SKM-1 (cell line): Measurements from ENCODE around the gene WWOX.

Source experiments
- DNase-seq: peaks from one replicate; lab custom pipeline; 2025; ENCODE audit not compliant: unreplicated experiment; lab: John Stamatoyannopoulos, UW

WWOX gene

GRCh38 chr16:78553268-78554039, 454.0 kb downstream of the WWOX start:
- DNase-seq: no peak

GRCh38 chr16:78556421-78556820, 457.0 kb downstream of the WWOX start:
- no peak for DNase-seq

GRCh38 chr16:78560997-78561396, 461.5 kb downstream of the WWOX start:
- DNase-seq: no peak

GRCh38 chr16:78562111-78562510, 462.7 kb downstream of the WWOX start:
- DNase-seq: no peak

GRCh38 chr16:78562650-78563049, 463.2 kb downstream of the WWOX start:
- no peak for DNase-seq

- no peak for DNase-seq
Measured at GRCh38 chr16:78563905-78564304, 464.5 kb downstream of the WWOX start.

GRCh38 chr16:78566397-78567073, 467.1 kb downstream of the WWOX start:
- peak; percentile 75 for DNase-seq

- DNase-seq: no peak
Measured at GRCh38 chr16:78570399-78571141, 471.1 kb downstream of the WWOX start.

GRCh38 chr16:78571434-78571833, 472.0 kb downstream of the WWOX start:
- no peak for DNase-seq

GRCh38 chr16:78571898-78572358, 472.5 kb downstream of the WWOX start:
- no peak for DNase-seq

GRCh38 chr16:78574571-78574970, 475.1 kb downstream of the WWOX start:
- DNase-seq: no peak

- DNase-seq: no peak
Measured at GRCh38 chr16:78576941-78577340, 477.5 kb downstream of the WWOX start.

- DNase-seq: no peak
Measured at GRCh38 chr16:78577630-78578029, 478.2 kb downstream of the WWOX start.

- no peak for DNase-seq
Measured at GRCh38 chr16:78579020-78579419, 479.6 kb downstream of the WWOX start.

GRCh38 chr16:78583441-78583840, 484.0 kb downstream of the WWOX start:
- no peak for DNase-seq

- no peak for DNase-seq
Measured at GRCh38 chr16:78584213-78584860, 484.9 kb downstream of the WWOX start.

GRCh38 chr16:78584991-78585390, 485.5 kb downstream of the WWOX start:
- DNase-seq: no peak

- DNase-seq: no peak
Measured at GRCh38 chr16:78589331-78589730, 489.9 kb downstream of the WWOX start.

- DNase-seq: no peak
Measured at GRCh38 chr16:78591682-78592103, 492.2 kb downstream of the WWOX start.

GRCh38 chr16:78592111-78592510, 492.7 kb downstream of the WWOX start:
- DNase-seq: no peak

GRCh38 chr16:78593352-78593751, 493.9 kb downstream of the WWOX start:
- no peak for DNase-seq
